ENCODE measurements around the gene PLA2R1.
"Not testable (repeated sequence)": the region's sequence is repeated elsewhere in the genome, so short reads cannot be mapped to it uniquely, and the experiment has no call there.

PLA2R1 gene

DNA sequence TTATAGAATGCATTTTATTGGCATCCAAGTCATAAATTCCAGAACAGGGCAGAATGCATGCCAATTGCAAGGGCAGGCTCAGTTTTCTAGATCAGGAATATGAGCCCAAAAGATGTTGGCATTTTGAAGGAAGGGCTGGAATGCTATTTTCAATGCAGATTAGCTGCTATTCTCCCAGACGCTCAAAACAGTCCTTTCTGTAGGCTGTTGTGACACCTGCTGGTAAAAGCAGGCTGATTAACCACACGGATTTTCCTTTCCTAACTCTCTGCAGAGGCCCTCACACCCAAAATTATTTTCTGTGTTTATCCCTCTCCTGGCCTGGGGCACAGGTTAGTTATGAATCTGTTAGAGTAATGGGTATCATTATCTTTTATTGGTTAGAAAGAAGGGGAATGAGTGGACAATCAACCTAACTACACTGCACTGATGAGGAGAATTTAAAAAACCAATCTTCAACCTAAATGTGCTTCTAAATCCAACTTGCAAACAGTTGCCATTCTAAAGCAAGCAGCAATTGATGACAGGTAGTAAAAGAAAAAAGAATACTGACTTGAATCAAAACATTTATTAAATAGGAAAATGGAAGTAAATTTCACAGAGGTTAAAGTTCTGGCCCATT lies 94.0 kb downstream of the PLA2R1 start:
- Histone ChIP-seq H3K36me3 (ENCODE audit: insufficient read depth, low read length) (no peaks in the 10 kb centered on the region), H3F3A (ENCODE audit: insufficient read depth, low read length) (no peaks in the 10 kb centered on the region; the same call in 1 of the 2 replicates)

DNA sequence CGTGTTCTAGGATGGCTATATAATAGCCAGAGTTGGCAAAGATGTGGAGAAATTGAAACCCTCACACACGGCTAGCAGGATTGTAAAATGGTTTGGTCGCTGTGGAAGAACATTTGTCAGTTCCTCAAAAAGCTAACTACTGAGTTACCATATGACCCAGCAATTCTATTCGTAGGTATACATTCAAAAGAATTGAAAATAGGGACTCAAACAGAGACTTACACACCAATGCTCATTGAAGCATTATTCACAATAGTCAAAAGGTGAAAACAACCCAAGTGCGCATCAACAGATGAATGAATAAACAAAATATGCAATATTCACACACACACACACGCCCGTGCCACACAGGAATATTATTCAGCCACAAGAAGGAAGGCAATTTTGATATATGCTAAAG lies 98.7 kb downstream of the PLA2R1 start:
- no peak overlapping the region for H3K4me3 ChIP-seq (ENCODE audit: low read depth, low read length, poor library complexity, severe bottlenecking)
- TF ChIP-seq, protein P1, sequence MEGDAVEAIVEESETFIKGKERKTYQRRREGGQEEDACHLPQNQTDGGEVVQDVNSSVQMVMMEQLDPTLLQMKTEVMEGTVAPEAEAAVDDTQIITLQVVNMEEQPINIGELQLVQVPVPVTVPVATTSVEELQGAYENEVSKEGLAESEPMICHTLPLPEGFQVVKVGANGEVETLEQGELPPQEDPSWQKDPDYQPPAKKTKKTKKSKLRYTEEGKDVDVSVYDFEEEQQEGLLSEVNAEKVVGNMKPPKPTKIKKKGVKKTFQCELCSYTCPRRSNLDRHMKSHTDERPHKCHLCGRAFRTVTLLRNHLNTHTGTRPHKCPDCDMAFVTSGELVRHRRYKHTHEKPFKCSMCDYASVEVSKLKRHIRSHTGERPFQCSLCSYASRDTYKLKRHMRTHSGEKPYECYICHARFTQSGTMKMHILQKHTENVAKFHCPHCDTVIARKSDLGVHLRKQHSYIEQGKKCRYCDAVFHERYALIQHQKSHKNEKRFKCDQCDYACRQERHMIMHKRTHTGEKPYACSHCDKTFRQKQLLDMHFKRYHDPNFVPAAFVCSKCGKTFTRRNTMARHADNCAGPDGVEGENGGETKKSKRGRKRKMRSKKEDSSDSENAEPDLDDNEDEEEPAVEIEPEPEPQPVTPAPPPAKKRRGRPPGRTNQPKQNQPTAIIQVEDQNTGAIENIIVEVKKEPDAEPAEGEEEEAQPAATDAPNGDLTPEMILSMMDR (IDR thresholded peaks at IDR 0.05; ENCODE audit: low read length): no peak
- no peak for TF ChIP-seq EZH2 (IDR thresholded peaks at IDR 0.05; ENCODE audit: borderline replicate concordance, low read length)
- no peaks in the 10 kb centered on the region for H3K9me2 ChIP-seq (ENCODE audit: low read depth, low read length)

More for the DNA sequence above, 94.0 kb downstream of the PLA2R1 start:
- no peaks in the 10 kb centered on the region for H3K79me2 ChIP-seq (ENCODE audit: insufficient read depth, low read length)
- TF ChIP-seq EZH2 (IDR thresholded peaks at IDR 0.05; ENCODE audit: borderline replicate concordance, low read length): no peak
- TF ChIP-seq, protein P1 (IDR thresholded peaks at IDR 0.05; ENCODE audit: low read length): peak; percentile 53
- H3K4me3 ChIP-seq (ENCODE audit: low read depth, low read length, poor library complexity, severe bottlenecking): no peak overlapping the region
- H4K20me1 ChIP-seq (ENCODE audit: insufficient read depth, low read length): no peaks in the 10 kb centered on the region
- no peaks in the 10 kb centered on the region for H3K27me3 ChIP-seq (ENCODE audit: insufficient read depth, low read length)
- no peaks in the 10 kb centered on the region for H3K9me2 ChIP-seq (ENCODE audit: low read depth, low read length)
- no peak overlapping the region for H3K9ac ChIP-seq (ENCODE audit: low read length)
- H3K9me3 ChIP-seq (ENCODE audit: low read length): no peaks in the 10 kb centered on the region
- H3K4me2 ChIP-seq (ENCODE audit: low read length): no peak overlapping the region
- H3K4me1 ChIP-seq (ENCODE audit: insufficient read depth, low read length, severe bottlenecking): no peaks in the 10 kb centered on the region
- H2AFZ ChIP-seq (ENCODE audit: low read length): no peak overlapping the region
- no peak overlapping the region for H3K27ac ChIP-seq (ENCODE audit: low read depth, low read length, poor library complexity, severe bottlenecking)

DNA sequence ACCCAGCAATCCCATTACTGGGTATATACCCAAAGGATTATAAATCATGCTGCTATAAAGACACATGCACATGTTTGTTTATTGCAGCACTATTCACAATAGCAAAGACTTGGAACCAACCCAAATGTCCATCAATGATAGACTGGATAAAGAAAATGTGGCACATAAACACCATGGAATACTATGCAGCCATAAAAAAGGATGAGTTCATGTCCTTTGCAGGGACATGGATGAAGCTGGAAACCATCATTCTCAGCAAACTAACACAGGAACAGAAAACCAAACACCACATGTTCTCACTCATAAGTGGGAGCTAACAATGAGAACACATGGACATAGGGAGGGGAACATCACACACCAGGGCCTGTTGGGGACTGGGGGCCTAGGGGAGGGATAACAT lies 99.9 kb downstream of the PLA2R1 start:
- not testable (repeated sequence) for H3F3A ChIP-seq (ENCODE audit: insufficient read depth, low read length); H2AFZ ChIP-seq (ENCODE audit: low read length); H3K27ac ChIP-seq (ENCODE audit: low read depth, low read length, poor library complexity, severe bottlenecking); H3K9me3 ChIP-seq (ENCODE audit: low read length); H4K20me1 ChIP-seq (ENCODE audit: insufficient read depth, low read length); H3K27me3 ChIP-seq (ENCODE audit: insufficient read depth, low read length); H3K79me2 ChIP-seq (ENCODE audit: insufficient read depth, low read length); H3K4me1 ChIP-seq (ENCODE audit: insufficient read depth, low read length, severe bottlenecking); H3K36me3 ChIP-seq (ENCODE audit: insufficient read depth, low read length); H3K9ac ChIP-seq (ENCODE audit: low read length); H3K4me3 ChIP-seq (ENCODE audit: low read depth, low read length, poor library complexity, severe bottlenecking); H3K9me2 ChIP-seq (ENCODE audit: low read depth, low read length); H3K4me2 ChIP-seq (ENCODE audit: low read length)

More for the DNA sequence above, 98.7 kb downstream of the PLA2R1 start:
- Histone ChIP-seq H2AFZ (ENCODE audit: low read length) (no peak overlapping the region), H3K36me3 (ENCODE audit: insufficient read depth, low read length) (no peaks in the 10 kb centered on the region), H3K27ac (ENCODE audit: low read depth, low read length, poor library complexity, severe bottlenecking) (no peak overlapping the region), H3K9ac (ENCODE audit: low read length) (no peak overlapping the region), H3K27me3 (ENCODE audit: insufficient read depth, low read length) (no peaks in the 10 kb centered on the region), H3K4me2 (ENCODE audit: low read length) (no peak overlapping the region), H4K20me1 (ENCODE audit: insufficient read depth, low read length) (no peaks in the 10 kb centered on the region), H3K79me2 (ENCODE audit: insufficient read depth, low read length) (no peaks in the 10 kb centered on the region), H3K9me3 (ENCODE audit: low read length) (no peaks in the 10 kb centered on the region), H3K4me1 (ENCODE audit: insufficient read depth, low read length, severe bottlenecking) (no peaks in the 10 kb centered on the region), H3F3A (ENCODE audit: insufficient read depth, low read length) (no peaks in the 10 kb centered on the region; the same call in 1 of the 2 replicates)

DNA sequence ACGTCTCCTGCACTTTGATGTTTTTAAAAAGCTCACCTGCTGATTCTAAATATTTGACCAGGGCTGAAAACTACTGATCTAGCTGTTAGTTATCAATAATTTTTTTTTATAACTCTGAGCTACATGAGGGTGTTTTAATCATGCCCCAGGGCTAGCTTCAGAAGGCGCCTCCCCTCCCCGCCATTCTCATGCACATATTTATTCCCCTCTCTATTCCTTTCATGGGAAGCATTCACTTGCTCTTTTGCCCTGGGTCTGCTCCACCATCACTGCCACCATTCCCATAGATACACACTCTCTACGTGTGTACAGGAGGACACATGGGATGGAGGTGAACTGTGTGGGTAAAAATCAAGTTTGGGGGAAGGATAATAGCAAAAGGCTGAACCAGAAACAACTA lies 101.0 kb downstream of the PLA2R1 start:
- Histone ChIP-seq H2AFZ (ENCODE audit: low read length) (no peak overlapping the region), H3K27ac (ENCODE audit: low read depth, low read length, poor library complexity, severe bottlenecking) (no peak overlapping the region), H3K4me2 (ENCODE audit: low read length) (no peak overlapping the region)

More for the DNA sequence above, 101.0 kb downstream of the PLA2R1 start:
- Histone ChIP-seq H3K79me2 (ENCODE audit: insufficient read depth, low read length) (no peaks in the 10 kb centered on the region), H4K20me1 (ENCODE audit: insufficient read depth, low read length) (no peaks in the 10 kb centered on the region), H3K9me3 (ENCODE audit: low read length) (no peaks in the 10 kb centered on the region), H3F3A (ENCODE audit: insufficient read depth, low read length) (no peaks in the 10 kb centered on the region), H3K4me1 (ENCODE audit: insufficient read depth, low read length, severe bottlenecking) (no peaks in the 10 kb centered on the region), H3K36me3 (ENCODE audit: insufficient read depth, low read length) (no peaks in the 10 kb centered on the region), H3K4me3 (ENCODE audit: low read depth, low read length, poor library complexity, severe bottlenecking) (no peak overlapping the region), H3K9ac (ENCODE audit: low read length) (no peak overlapping the region), H3K27me3 (ENCODE audit: insufficient read depth, low read length) (no peaks in the 10 kb centered on the region), H3K9me2 (ENCODE audit: low read depth, low read length) (no peaks in the 10 kb centered on the region)
- TF ChIP-seq EZH2 (IDR thresholded peaks at IDR 0.05; ENCODE audit: borderline replicate concordance, low read length): no peak
- TF ChIP-seq, protein P1 (IDR thresholded peaks at IDR 0.05; ENCODE audit: low read length): no peak
